ENCODE results near the gene MCM3.

DNA sequence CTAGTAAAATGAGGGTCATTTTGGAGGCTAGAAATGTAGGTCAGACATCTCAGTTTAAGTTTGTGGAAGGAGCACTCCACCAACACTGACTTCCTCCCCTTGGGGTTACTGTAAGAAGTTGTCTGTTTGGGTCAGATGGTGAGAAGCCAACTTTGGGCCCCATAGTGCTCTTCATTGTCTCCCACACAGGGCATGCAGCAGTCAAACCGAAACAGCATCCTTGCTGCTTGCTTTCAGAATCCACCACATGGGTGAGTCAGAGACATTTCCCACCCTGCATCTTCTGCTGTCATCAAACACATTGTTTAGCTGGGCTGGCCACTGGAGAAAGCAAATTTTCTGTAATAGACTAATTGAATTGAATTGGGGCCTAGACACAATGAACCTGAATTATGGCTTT, 57.0 kb downstream of the MCM3 start:
- TF ChIP-seq, protein P1, sequence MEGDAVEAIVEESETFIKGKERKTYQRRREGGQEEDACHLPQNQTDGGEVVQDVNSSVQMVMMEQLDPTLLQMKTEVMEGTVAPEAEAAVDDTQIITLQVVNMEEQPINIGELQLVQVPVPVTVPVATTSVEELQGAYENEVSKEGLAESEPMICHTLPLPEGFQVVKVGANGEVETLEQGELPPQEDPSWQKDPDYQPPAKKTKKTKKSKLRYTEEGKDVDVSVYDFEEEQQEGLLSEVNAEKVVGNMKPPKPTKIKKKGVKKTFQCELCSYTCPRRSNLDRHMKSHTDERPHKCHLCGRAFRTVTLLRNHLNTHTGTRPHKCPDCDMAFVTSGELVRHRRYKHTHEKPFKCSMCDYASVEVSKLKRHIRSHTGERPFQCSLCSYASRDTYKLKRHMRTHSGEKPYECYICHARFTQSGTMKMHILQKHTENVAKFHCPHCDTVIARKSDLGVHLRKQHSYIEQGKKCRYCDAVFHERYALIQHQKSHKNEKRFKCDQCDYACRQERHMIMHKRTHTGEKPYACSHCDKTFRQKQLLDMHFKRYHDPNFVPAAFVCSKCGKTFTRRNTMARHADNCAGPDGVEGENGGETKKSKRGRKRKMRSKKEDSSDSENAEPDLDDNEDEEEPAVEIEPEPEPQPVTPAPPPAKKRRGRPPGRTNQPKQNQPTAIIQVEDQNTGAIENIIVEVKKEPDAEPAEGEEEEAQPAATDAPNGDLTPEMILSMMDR (IDR thresholded peaks at IDR 0.05), result no peak
- no peak for TF ChIP-seq POLR2A (IDR thresholded peaks at IDR 0.05)

Data from uterus (tissue), 2 donors.